Mesendoderm (in vitro differentiated cells): ENCODE data around the gene INHA.

Experiments used
- DNase-seq: peaks from one replicate; pipeline ENCODE4 v3.0.0; 2013
- H2AK5ac ChIP-seq: 2 replicates; pipeline ENCODE4 v1.6.1; 2013; ENCODE audit warnings: low read length, inconsistent platforms
- H2BK120ac ChIP-seq: 2 replicates; pipeline ENCODE4 v1.6.1; 2013; ENCODE audit warnings: low read depth, mild to moderate bottlenecking, low read length, moderate library complexity, mixed read lengths
- H2BK15ac ChIP-seq: replicated peaks from 2 replicates; pipeline ENCODE4 v1.6.1; 2013; ENCODE audit warnings: low read depth, mild to moderate bottlenecking, moderate library complexity
- H2BK5ac ChIP-seq: 2 replicates; pipeline ENCODE4 v1.6.1; 2013; ENCODE audit warnings: low read length, inconsistent platforms
- H3K18ac ChIP-seq: 2 replicates; pipeline ENCODE4 v1.6.1; 2013; ENCODE audit warnings: mild to moderate bottlenecking, low read length, mixed read lengths
- H3K23ac ChIP-seq: one replicate; pipeline ENCODE4 v1.6.1; 2013; ENCODE audit warnings: low read length
- H3K27ac ChIP-seq: 2 replicates; pipeline ENCODE4 v1.5.1; 2013; ENCODE audit warnings: low read depth, mild to moderate bottlenecking, inconsistent platforms, low read length, moderate library complexity
- H3K27me3 ChIP-seq: 2 replicates; pipeline ENCODE4 v1.6.1; 2013; ENCODE audit warnings: low read length, control low read depth, mild to moderate bottlenecking, inconsistent platforms; ENCODE audit not compliant: insufficient read depth, poor library complexity
- H3K36me3 ChIP-seq: 2 replicates; pipeline ENCODE4 v1.6.1; 2013; ENCODE audit warnings: low read length, inconsistent platforms; ENCODE audit not compliant: control insufficient read depth, insufficient read depth
- H3K4ac ChIP-seq: one replicate; pipeline ENCODE4 v1.6.1; 2013; ENCODE audit warnings: low read depth, mild to moderate bottlenecking, low read length, moderate library complexity
- H3K4me1 ChIP-seq: 2 replicates; pipeline ENCODE4 v1.6.1; 2013; ENCODE audit warnings: low read depth, low read length, inconsistent platforms; ENCODE audit not compliant: control insufficient read depth
- H3K4me2 ChIP-seq: 2 replicates; pipeline ENCODE4 v1.6.1; 2013; ENCODE audit warnings: low read length
- H3K4me3 ChIP-seq: 2 replicates; pipeline ENCODE4 v1.5.1; 2013; ENCODE audit warnings: mild to moderate bottlenecking, low read length
- H3K56ac ChIP-seq: one replicate; pipeline ENCODE4 v1.6.1; 2013; ENCODE audit warnings: low read length
- H3K79me1 ChIP-seq: 2 replicates; pipeline ENCODE4 v1.6.1; 2013; ENCODE audit warnings: low read length, inconsistent platforms
- H3K79me2 ChIP-seq: 2 replicates; pipeline ENCODE4 v1.6.1; 2013; ENCODE audit warnings: mild to moderate bottlenecking, low read length; ENCODE audit not compliant: control insufficient read depth, insufficient read depth
- H3K9ac ChIP-seq: 2 replicates; pipeline ENCODE4 v1.6.1; 2013; ENCODE audit warnings: low read length, inconsistent platforms
- H4K5ac ChIP-seq: one replicate; pipeline ENCODE4 v1.6.1; 2013; ENCODE audit warnings: low read length
- H4K8ac ChIP-seq: one replicate; pipeline ENCODE4 v1.6.1; 2013; ENCODE audit warnings: low read depth, mild to moderate bottlenecking, control low read depth, low read length, moderate library complexity
- WGBS: extraction: QIAGEN DNeasy Blood & Tissue Kit; methylation state at CpG from one replicate; pipeline ENCODE4 v1.1.7; 2013; ENCODE audit warnings: low lambda C conversion rate, missing lambda C conversion rate; ENCODE audit not compliant: insufficient coverage; ENCODE audit errors: extremely low coverage; 5-methylcytosine and 5-hydroxymethylcytosine counted together

The INHA gene

DNA sequence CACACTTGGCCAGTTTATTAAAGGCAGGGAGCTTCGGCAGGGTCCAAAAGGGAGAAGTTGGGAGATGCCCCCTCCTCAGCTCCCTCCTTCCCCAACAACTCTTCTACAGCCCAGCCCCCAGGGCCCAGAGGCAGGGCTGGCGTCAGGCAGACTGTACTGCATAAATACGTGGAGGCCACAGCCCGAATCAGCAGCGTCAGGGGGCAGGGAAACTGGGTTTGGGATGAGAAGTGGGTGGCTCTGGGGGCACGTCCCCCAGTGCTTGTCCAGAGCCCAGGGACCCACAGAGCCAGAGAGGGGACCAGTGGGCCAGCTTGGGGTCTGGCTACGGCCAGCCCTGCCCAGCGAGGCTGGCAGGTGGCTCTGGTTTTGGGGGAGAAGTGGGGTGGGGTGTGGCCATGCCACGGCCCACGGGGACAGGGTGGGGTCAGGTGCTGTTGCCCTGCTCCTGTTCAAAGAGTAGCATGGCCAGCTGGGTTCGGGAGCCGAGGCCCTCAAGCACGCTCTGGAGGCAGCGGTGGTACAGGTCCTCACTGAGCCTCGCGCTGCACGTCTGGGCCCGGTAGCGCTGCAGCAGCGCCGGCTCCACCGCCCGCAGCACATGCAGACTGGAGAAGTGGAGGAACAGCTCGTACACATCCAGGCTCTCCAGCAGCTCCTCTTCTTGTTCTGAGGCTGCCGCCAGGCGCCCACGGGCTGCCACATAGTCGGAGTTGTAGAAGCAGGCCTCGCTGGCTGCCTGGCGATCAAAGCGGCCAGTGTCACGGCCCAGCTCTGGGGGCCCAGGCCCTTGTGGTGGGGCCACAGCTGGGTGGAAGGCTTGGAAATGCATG lies 32.9 kb upstream of the INHA start:
- Histone ChIP-seq H3K4me2 (no peak overlapping the region), H3K79me2 (no peaks in the 10 kb centered on the region), H3K4me3 (no peak overlapping the region), H2AK5ac (no peak overlapping the region), H4K8ac (no peak overlapping the region), H3K4ac (no peak overlapping the region), H2BK120ac (no peak overlapping the region), H3K23ac (no peak overlapping the region), H3K36me3 (peaks cover 7% of the 10 kb centered on the region), H2BK5ac (no peak overlapping the region), H3K56ac (no peak overlapping the region), H2BK15ac (no peak overlapping the region), H3K9ac (no peak overlapping the region), H3K4me1 (peaks cover 6% of the 10 kb centered on the region), H3K79me1 (peaks cover 4% of the 10 kb centered on the region), H3K18ac (no peak overlapping the region), H4K5ac (no peak overlapping the region), H3K27me3 (no peaks in the 10 kb centered on the region), H3K27ac (no peak overlapping the region)
- no CpG with 5 or more reads among the region's 32 CpGs for WGBS
- no peak for DNase-seq

DNA sequence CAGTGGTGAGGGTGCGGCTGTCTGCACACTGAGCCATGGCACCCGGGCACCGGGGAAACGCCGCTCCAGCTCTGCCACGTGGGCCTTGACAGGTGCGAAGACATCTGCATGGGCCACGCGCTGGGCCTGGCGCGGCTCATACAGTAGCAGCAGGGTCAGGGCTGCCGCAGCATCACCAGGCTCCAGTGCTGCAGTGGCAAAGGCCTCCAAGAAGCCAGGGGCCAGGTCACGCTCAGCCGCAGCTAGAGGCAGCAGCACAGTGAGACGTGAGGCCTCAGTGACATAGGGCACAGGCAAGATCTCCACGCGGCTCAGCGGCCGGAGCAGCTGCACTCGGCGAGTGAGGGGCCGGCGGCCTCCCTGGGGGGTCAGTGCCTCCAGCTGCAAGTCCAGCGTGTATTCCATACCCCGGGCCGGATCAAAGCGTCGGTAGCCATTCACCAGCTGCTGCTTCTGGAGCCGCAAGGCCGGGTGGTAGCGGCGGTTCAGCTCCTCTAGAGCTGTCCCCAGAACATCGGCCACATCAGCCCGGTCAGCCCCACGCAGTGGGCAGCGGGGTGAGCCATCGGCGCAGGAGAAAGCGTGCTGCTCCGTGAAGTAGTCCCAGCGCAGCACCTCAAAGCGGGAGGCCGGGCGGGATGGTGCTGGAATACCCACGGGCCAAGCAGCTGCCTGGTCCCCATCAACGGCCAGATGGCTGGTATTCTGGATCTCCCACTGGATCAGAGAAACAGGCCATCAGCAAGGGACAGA lies 32.0 kb upstream of the INHA start:
- Histone ChIP-seq H3K79me1 (peaks cover 4% of the 10 kb centered on the region), H3K27ac (no peak overlapping the region), H4K8ac (no peak overlapping the region), H3K27me3 (no peaks in the 10 kb centered on the region), H2BK15ac (no peak overlapping the region), H3K4ac (no peak overlapping the region), H3K9ac (no peak overlapping the region), H3K23ac (no peak overlapping the region), H2AK5ac (no peak overlapping the region), H3K36me3 (peaks cover 7% of the 10 kb centered on the region), H3K56ac (no peak overlapping the region), H3K4me3 (no peak overlapping the region), H3K18ac (no peak overlapping the region), H2BK5ac (no peak overlapping the region), H2BK120ac (no peak overlapping the region), H3K4me1 (peaks cover 6% of the 10 kb centered on the region), H3K79me2 (no peaks in the 10 kb centered on the region), H4K5ac (no peak overlapping the region), H3K4me2 (no peak overlapping the region)
- WGBS: no CpG with 5 or more reads among the region's 46 CpGs
- DNase-seq: no peak

- Histone ChIP-seq H3K79me2 (no peaks in the 10 kb centered on the region), H3K27me3 (no peaks in the 10 kb centered on the region), H3K36me3 (peaks cover 7% of the 10 kb centered on the region), H2BK120ac (no peak overlapping the region), H2BK15ac (no peak overlapping the region), H3K4ac (no peak overlapping the region), H2AK5ac (no peak overlapping the region), H3K27ac (no peak overlapping the region), H3K9ac (no peak overlapping the region), H2BK5ac (no peak overlapping the region), H4K5ac (no peak overlapping the region), H3K4me2 (no peak overlapping the region), H3K23ac (no peak overlapping the region), H3K4me3 (no peak overlapping the region), H4K8ac (no peak overlapping the region), H3K79me1 (peaks cover 4% of the 10 kb centered on the region), H3K4me1 (peaks cover 6% of the 10 kb centered on the region), H3K18ac (no peak overlapping the region), H3K56ac (no peak overlapping the region)
- no peak for DNase-seq
- no CpG with 5 or more reads among the region's 12 CpGs for WGBS
These were observed 31.2 kb upstream of the INHA start for GRCh38 chr2:219540784-219541504.

DNA sequence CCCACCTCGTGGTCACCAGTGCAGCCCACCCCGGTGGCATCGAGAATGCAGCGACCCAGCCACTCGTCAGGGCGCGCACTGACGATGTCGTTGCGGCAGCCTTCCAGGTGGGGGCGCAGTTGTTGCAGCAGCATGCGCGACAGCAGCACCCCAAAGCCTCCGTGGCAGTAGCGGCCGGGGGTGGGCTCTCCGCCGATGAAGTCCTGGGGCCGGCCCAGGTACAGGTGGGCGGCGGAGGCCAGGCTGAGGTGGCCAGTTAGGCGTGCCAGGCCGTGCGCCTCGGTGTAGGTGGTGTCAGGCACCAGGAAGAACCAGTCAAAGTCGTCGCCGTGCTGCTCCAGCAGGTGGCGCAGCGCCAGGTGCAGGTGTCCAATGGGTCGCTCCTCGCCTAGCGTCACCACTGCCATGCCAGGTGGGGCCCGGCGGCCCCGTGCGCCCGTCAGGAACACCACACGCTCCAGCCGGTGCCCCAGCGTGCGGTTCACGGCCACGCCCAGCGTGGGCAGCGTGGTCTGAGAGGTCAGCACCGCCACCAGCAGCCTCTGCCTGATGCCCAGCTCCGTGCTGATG lies 30.4 kb upstream of the INHA start:
- Histone ChIP-seq H3K27me3 (no peaks in the 10 kb centered on the region), H4K8ac (no peak overlapping the region), H3K27ac (no peak overlapping the region), H3K18ac (no peak overlapping the region), H2BK5ac (no peak overlapping the region), H3K4me1 (peaks cover 6% of the 10 kb centered on the region), H4K5ac (no peak overlapping the region), H3K4me2 (peak overlapping the region; percentile 61), H3K79me2 (no peaks in the 10 kb centered on the region), H3K4me3 (no peak overlapping the region), H2AK5ac (no peak overlapping the region), H3K23ac (no peak overlapping the region), H3K36me3 (peaks cover 7% of the 10 kb centered on the region), H3K4ac (no peak overlapping the region), H3K79me1 (peaks cover 4% of the 10 kb centered on the region), H3K56ac (peak overlapping the region; percentile 59), H3K9ac (peak overlapping the region; percentile 37), H2BK15ac (no peak overlapping the region), H2BK120ac (no peak overlapping the region)
- no CpG with 5 or more reads among the region's 48 CpGs for WGBS
- DNase-seq: peak; percentile 90

DNA sequence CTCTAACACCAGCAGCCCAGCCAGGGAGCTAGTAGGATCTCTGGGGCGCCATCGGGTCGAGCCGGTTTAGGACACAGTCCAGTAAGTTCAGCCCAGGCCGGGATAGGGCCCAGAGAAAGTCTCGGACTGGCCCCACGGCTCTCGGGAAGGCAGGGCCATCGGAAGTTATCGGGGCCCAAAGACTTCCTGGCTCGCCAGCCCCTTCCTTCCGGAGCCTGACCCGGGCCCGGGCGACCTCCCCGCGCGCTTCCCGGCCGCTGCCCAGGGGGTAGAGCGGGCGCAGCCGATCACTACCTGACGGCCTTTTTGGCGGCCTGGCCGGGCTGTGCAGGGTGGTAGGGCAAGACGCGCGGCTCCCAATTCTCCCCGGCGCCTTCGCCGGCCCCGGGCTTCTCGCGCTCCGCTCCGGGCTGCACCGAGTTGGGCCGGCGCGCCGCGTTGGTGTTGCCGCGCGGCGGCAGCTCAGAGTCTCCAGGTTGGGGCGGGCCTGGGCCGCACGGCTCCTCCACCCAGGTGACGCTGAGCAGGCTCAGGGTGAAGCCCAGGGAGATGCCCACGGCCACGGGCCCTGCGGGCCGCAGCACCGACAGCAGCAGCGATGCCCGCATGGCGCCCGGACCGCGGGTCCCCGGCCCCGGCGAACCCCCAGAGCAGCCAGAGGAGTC lies 29.0 kb upstream of the INHA start:
- peak overlapping the region; percentile 7 for H3K18ac ChIP-seq
- peaks cover 7% of the 10 kb centered on the region for H3K36me3 ChIP-seq
- H2AK5ac ChIP-seq: no peak overlapping the region
- H3K9ac ChIP-seq: peak overlapping the region; percentile 92
- no peak overlapping the region for H2BK5ac ChIP-seq
- no peak overlapping the region for H2BK15ac ChIP-seq
- no peaks in the 10 kb centered on the region for H3K79me2 ChIP-seq
- H3K4me2 ChIP-seq: peak overlapping the region; percentile 80
- no peak overlapping the region for H4K8ac ChIP-seq
- peak overlapping the region; percentile 95 for H3K56ac ChIP-seq
- peak; percentile 41 for DNase-seq
- H3K4me1 ChIP-seq: peaks cover 5% of the 10 kb centered on the region
- H3K4me3 ChIP-seq: peak overlapping the region; percentile 93
- WGBS: no CpG with 5 or more reads among the region's 66 CpGs
- peak overlapping the region; percentile 92 for H3K27ac ChIP-seq
- peak overlapping the region; percentile 77 for H3K4ac ChIP-seq
- H2BK120ac ChIP-seq: no peak overlapping the region
- peak overlapping the region; percentile 15 for H3K23ac ChIP-seq
- no peak overlapping the region for H4K5ac ChIP-seq
- no peaks in the 10 kb centered on the region for H3K27me3 ChIP-seq
- peaks cover 4% of the 10 kb centered on the region for H3K79me1 ChIP-seq
